ENCODE results near the gene NME3. TPM values are rescaled to one million over a fixed set of nuclear protein-coding genes. Genes with fewer than 3 reads are reported as not detected.

NME3 gene
- polyA plus RNA-seq, 5 donors: 16.6 to 56.6 (median 30.3) TPM

GRCh38 chr16:1782408-1783264 lies 11.3 kb upstream of the NME3 start, which contains the start of the genes NUBP2 and SPSB3:
Gene NUBP2 (plus strand): TSS chr16:1782960. CDS start chr16:1783021, 61 bp downstream.
Gene SPSB3 (minus strand): TSS chr16:1782571. CDS start chr16:1781483, 1,088 bp downstream.
- DNase-seq: peak; percentile 99 to 100

GRCh38 chr16:1781758-1782407 lies 10.5 kb upstream of the NME3 start:
- no peak for DNase-seq

GRCh38 chr16:1781254-1781653 lies 9.9 kb upstream of the NME3 start:
- DNase-seq: no peak

GRCh38 chr16:1780677-1781072 lies 9.3 kb upstream of the NME3 start:
- DNase-seq: no peak

GRCh38 chr16:1779741-1780676 lies 8.7 kb upstream of the NME3 start:
- no peak for DNase-seq

- DNase-seq: no peak
These were observed 7.9 kb upstream of the NME3 start for GRCh38 chr16:1779234-1779701.

- DNase-seq: no peak
These were observed 7.1 kb upstream of the NME3 start for GRCh38 chr16:1778200-1779179.

- DNase-seq: no peak
These were observed 6.2 kb upstream of the NME3 start for GRCh38 chr16:1777375-1778199.

GRCh38 chr16:1776991-1777374 lies 5.6 kb upstream of the NME3 start:
- no peak for DNase-seq

- DNase-seq: no peak
These were observed 5.3 kb upstream of the NME3 start for GRCh38 chr16:1776672-1776955.

GRCh38 chr16:1775846-1776671 lies 4.7 kb upstream of the NME3 start:
- DNase-seq: no peak

GRCh38 chr16:1775006-1775845 lies 3.9 kb upstream of the NME3 start:
- no peak for DNase-seq

- DNase-seq: no peak
These were observed 3.1 kb upstream of the NME3 start for GRCh38 chr16:1774448-1774780.

GRCh38 chr16:1773703-1774447 lies 2.5 kb upstream of the NME3 start:
- no peak for DNase-seq

GRCh38 chr16:1772908-1773702 lies 1.8 kb upstream of the NME3 start, which contains the start of gene MRPS34:
Gene MRPS34 (minus strand): TSS chr16:1773134. CDS start chr16:1773119, 15 bp downstream.
- peak; percentile 75 to 84 for DNase-seq

- no peak for DNase-seq
These were observed 1.1 kb upstream of the NME3 start, which contains the start of gene EME2 for GRCh38 chr16:1772362-1772907. Gene EME2 (plus strand): TSS chr16:1772810. CDS start chr16:1773228, 418 bp downstream.
